ENCODE measurements around the gene OR10H1.
"Not testable (repeated sequence)": the region's sequence is repeated elsewhere in the genome, so short reads cannot be mapped to it uniquely, and the experiment has no call there.

The OR10H1 gene

DNA sequence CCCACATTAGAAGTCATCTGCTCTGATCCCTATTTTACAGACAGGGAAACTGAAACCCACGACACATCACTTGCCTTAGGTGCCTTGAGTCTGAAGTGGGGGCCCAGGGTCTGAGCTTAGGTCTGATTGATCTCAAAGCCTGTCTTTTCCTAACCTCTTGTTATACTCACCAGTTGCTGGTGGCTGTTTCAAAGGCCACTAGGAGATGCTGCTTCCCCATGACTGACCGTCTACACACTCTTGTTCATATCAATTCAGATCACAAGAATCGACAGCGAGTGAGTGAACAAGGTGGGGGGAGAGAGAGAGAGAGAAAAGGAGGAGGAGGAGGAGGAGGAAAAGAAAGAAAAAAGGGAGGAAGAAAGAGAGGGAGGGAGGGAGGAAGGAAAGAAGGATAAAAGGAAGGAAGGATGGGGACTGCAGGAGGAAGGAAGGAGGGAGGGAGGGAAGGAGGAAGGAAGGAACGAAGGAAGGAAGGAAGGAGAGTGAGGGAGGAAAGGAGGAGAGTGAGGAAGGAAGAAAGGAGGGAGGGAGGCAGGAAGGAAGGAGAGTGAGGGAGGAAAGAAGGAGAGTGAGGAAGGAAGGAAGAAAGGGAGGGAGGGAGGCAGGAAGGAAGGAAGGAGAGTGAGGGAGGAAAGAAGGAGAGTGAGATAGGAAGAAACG lies 3.3 kb downstream of the OR10H1 start:
- no peak for ATAC-seq
- TF ChIP-seq TOX (CRISPR knock-in tag; IDR thresholded peaks at IDR 0.05; ENCODE audit: borderline replicate concordance) (no peak), OSR1 (CRISPR knock-in tag; IDR thresholded peaks at IDR 0.05) (no peak), ZNF70 (CRISPR knock-in tag; IDR thresholded peaks at IDR 0.05) (no peak), CSDC2 (CRISPR knock-in tag; IDR thresholded peaks at IDR 0.05) (no peak), SNAI2 (CRISPR knock-in tag; IDR thresholded peaks at IDR 0.05) (no peak), TCF4 (CRISPR knock-in tag; IDR thresholded peaks at IDR 0.05; ENCODE audit: borderline replicate concordance) (no peak)

DNA sequence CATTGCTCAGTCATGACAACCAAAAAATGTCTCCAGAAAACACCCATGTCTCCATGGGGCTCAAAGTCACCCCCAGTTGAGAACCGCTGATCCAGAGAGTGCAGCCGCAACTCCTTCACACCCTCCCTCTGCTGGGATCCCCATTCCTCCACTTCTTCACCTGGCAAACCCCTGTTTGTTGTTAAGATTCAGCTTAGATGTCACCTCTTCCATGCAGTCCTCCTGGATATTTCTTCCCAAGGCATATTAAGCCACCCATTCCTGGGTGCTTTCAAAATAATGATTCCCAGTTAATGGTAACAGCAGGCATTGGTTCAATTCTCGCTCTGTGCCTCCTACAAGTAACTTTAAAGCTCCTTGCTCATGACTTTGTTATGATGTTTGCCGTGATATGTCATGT lies 4.0 kb downstream of the OR10H1 start:
- ATAC-seq = no peak
- TF ChIP-seq CREB5 (CRISPR knock-in tag; IDR thresholded peaks at IDR 0.05; ENCODE audit: low read depth) = no peak

DNA sequence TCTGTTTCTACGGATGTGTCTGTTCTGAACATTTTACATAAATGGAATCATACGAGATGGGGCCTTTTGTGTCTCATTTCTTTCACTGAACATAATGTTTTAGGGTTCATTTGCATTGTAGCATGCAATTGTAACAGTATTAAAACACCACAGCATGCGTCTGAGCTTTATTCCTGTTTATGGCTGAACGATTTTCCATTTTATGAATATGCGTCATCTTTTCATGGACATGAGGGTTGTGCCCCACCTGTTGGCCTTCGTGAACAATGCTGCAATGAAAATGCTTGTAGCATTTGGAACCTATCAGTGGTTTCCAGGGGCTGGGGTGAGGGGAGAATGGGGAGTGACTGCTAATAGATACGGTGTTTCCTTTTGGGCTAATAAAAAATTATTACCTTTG lies 5.1 kb downstream of the OR10H1 start:
- ATAC-seq = no peak
- TF ChIP-seq SNAI2 (CRISPR knock-in tag; IDR thresholded peaks at IDR 0.05) (no peak), CSRNP3 (CRISPR knock-in tag; IDR thresholded peaks at IDR 0.05) (no peak), BACH2 (CRISPR knock-in tag; IDR thresholded peaks at IDR 0.05; ENCODE audit: borderline replicate concordance) (no peak), ZNF8 (CRISPR knock-in tag; IDR thresholded peaks at IDR 0.05) (no peak), TOX (CRISPR knock-in tag; IDR thresholded peaks at IDR 0.05; ENCODE audit: borderline replicate concordance) (no peak), GLIS3 (CRISPR knock-in tag; IDR thresholded peaks at IDR 0.05) (no peak), CREB5 (CRISPR knock-in tag; IDR thresholded peaks at IDR 0.05; ENCODE audit: low read depth) (no peak), ZNF565 (CRISPR knock-in tag; conservative IDR thresholded peaks at IDR 0.05; ENCODE audit: low read depth) (no peak), TCF4 (CRISPR knock-in tag; IDR thresholded peaks at IDR 0.05; ENCODE audit: borderline replicate concordance) (no peak), ZFP30 (CRISPR knock-in tag; IDR thresholded peaks at IDR 0.05) (no peak), ISL1 (CRISPR knock-in tag; IDR thresholded peaks at IDR 0.05) (no peak), TSHZ2 (CRISPR knock-in tag; IDR thresholded peaks at IDR 0.05) (no peak), ZFP3 (CRISPR knock-in tag; IDR thresholded peaks at IDR 0.05) (no peak), OSR1 (CRISPR knock-in tag; IDR thresholded peaks at IDR 0.05) (no peak), CSDC2 (CRISPR knock-in tag; IDR thresholded peaks at IDR 0.05) (no peak), ARNTL (CRISPR knock-in tag; IDR thresholded peaks at IDR 0.05; ENCODE audit: borderline replicate concordance, low read depth) (no peak), PATZ1 (CRISPR knock-in tag; IDR thresholded peaks at IDR 0.05; ENCODE audit: borderline replicate concordance) (no peak), ZC3H10 (CRISPR knock-in tag; IDR thresholded peaks at IDR 0.05) (no peak), ZNF70 (CRISPR knock-in tag; IDR thresholded peaks at IDR 0.05) (no peak)
- TF ChIP-seq, protein P1, sequence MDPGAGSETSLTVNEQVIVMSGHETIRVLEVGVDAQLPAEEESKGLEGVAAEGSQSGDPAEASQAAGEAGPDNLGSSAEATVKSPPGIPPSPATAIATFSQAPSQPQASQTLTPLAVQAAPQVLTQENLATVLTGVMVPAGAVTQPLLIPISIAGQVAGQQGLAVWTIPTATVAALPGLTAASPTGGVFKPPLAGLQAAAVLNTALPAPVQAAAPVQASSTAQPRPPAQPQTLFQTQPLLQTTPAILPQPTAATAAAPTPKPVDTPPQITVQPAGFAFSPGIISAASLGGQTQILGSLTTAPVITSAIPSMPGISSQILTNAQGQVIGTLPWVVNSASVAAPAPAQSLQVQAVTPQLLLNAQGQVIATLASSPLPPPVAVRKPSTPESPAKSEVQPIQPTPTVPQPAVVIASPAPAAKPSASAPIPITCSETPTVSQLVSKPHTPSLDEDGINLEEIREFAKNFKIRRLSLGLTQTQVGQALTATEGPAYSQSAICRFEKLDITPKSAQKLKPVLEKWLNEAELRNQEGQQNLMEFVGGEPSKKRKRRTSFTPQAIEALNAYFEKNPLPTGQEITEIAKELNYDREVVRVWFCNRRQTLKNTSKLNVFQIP (CRISPR knock-in tag; IDR thresholded peaks at IDR 0.05; ENCODE audit: borderline replicate concordance, low read depth) = no peak

GRCh38 chr19:15794279-15794678 lies 21.2 kb downstream of the OR10H1 start:
- not testable (repeated sequence) for ATAC-seq
